ENCODE measurements around the gene SRMS. TPM values are rescaled to one million over a fixed set of nuclear protein-coding genes. Genes with fewer than 3 reads are reported as not detected.

The SRMS gene
- total and polyA plus RNA-seq, 2 donors = 0.05 TPM

DNA sequence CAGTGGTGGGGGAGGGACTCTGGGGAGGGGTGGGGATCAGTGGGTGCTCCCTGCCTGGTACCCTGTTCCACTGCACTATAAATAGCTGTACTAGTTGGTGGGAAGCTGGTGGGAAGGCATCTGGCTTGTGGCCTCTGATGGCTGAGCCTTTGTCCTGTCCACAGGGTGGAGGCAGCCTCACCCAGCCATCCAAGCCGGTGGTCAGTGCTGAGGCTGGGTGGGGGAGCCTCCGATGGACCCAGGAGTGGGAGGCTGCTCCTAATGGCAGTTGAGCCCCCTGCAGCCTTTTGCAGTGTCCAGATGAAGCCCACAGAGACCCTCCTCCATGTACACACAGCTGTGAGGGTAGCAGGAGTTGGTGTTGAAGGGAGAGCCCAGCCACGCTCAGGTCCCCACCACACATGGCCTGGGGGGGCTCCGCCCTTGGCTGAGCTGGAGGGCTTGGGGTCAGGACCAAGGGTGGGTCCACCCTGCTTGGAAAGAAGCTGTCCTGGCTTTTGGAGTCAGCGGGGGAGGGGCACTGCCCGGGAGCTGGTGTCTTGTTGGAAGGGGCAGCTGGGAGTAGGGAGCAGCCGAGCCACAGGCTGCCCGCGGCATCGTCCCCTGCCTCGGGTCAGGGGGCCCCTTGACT, 24.5 kb downstream of the SRMS start:
- Histone ChIP-seq H3K9me3 (ENCODE audit: control insufficient read depth in 2 of 2, insufficient read depth in 1 of 2, low read length in 1 of 2) (peaks cover 2 to 17% of the 10 kb centered on the region in 2 donors), H3K36me3 (ENCODE audit: control insufficient read depth in 2 of 2, insufficient read depth in 2 of 2, low read length in 1 of 2) (peaks cover 3 to 14% of the 10 kb centered on the region in 2 donors), H3K4me3 (ENCODE audit: low read length in 2 of 2) (no peak overlapping the region), H3K27me3 (ENCODE audit: control insufficient read depth in 2 of 2, insufficient read depth in 1 of 2, low read length in 1 of 2) (peaks cover 18 to 23% of the 10 kb centered on the region in 2 donors), H3K27ac (ENCODE audit: low read depth in 1 of 2, low read length in 1 of 2) (no peak overlapping the region), H3K4me1 (ENCODE audit: control insufficient read depth in 2 of 2, insufficient read depth in 2 of 2, low read length in 2 of 2) (peaks cover 14 to 24% of the 10 kb centered on the region in 2 donors)
- WGBS = 93% methylated on average over 11 of the region's 11 CpGs
- DNase-seq (ENCODE audit: low read depth in 6 of 9, low spot score in 9 of 9) = no peak

DNA sequence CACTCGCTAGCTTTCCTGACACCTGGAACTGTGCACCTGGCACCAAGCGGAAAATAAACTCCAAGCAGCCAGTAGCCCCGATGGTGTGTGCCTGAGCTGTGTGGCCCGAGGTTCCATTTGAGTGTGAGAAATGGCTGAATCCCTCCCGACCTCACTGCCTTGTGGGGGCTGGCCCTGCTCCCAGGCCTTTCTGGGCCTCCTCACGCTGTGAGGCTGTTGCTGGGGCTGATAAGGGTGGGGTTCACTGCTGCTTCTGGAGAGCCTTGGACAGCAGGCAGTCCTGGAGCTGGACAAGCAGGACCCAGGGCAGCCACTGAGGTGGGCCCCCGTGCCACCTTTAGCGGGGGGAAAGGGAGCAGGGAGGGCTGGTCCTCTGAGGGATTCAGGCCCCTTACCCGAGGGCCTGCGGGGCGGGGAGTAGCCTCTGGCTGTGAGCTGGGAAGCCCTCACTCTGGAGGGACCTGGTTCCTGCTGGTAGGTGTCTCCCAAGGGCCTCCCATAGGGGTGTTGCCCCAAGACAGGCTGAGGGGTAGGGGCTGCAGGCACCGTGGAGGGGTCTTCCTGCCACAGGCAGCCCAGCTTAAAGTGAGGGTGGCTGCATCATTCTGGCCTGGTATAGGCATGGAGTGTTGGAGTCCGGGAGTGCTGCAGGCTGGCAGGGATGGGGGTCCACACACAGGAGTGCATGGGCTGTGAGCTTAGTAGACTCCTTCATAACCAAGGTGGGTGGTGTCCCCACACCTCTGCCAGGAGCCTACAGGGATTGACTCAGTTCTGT, 25.3 kb downstream of the SRMS start:
- peaks cover 14 to 24% of the 10 kb centered on the region in 2 donors for H3K4me1 ChIP-seq (ENCODE audit: control insufficient read depth in 2 of 2, insufficient read depth in 2 of 2, low read length in 2 of 2)
- WGBS = 90% methylated on average over 13 of the region's 13 CpGs
- H3K4me3 ChIP-seq (ENCODE audit: low read length in 2 of 2) = no peak overlapping the region
- DNase-seq (ENCODE audit: low read depth in 6 of 9, low spot score in 9 of 9) = no peak
- no peak overlapping the region for H3K27ac ChIP-seq (ENCODE audit: low read depth in 1 of 2, low read length in 1 of 2)
- H3K9me3 ChIP-seq (ENCODE audit: control insufficient read depth in 2 of 2, insufficient read depth in 1 of 2, low read length in 1 of 2) = peaks cover 2 to 17% of the 10 kb centered on the region in 2 donors
- H3K36me3 ChIP-seq (ENCODE audit: control insufficient read depth in 2 of 2, insufficient read depth in 2 of 2, low read length in 1 of 2) = peaks cover 3 to 14% of the 10 kb centered on the region in 2 donors
- peaks cover 20 to 30% of the 10 kb centered on the region in 2 donors for H3K27me3 ChIP-seq (ENCODE audit: control insufficient read depth in 2 of 2, insufficient read depth in 1 of 2, low read length in 1 of 2)

DNA sequence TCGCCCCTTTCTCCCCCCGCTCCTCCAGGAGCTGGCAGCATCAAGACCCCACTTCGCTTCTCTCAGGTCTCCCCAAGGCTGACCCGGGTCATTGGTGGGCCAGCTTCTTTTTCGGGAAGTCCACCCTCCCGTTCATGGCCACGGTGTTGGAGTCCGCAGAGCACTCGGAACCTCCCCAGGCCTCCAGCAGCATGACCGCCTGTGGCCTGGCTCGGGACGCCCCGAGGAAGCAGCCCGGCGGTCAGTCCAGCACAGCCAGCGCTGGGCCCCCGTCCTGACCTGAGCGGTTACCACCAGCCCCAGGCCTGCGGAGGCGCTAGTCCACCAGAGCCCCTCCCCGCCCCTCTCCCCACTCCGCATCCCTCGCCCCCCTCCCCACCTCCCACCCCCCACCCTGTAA, 25.9 kb downstream of the SRMS start:
- WGBS = 84% methylated on average over 23 of the region's 23 CpGs
- Histone ChIP-seq H3K36me3 (ENCODE audit: control insufficient read depth in 2 of 2, insufficient read depth in 2 of 2, low read length in 1 of 2) (peaks cover 3 to 14% of the 10 kb centered on the region in 2 donors), H3K27me3 (ENCODE audit: control insufficient read depth in 2 of 2, insufficient read depth in 1 of 2, low read length in 1 of 2) (peaks cover 20 to 35% of the 10 kb centered on the region in 2 donors), H3K4me3 (ENCODE audit: low read length in 2 of 2) (peak overlapping the region; percentile 70 to 95), H3K9me3 (ENCODE audit: control insufficient read depth in 2 of 2, insufficient read depth in 1 of 2, low read length in 1 of 2) (peaks cover 2 to 17% of the 10 kb centered on the region in 2 donors), H3K4me1 (ENCODE audit: control insufficient read depth in 2 of 2, insufficient read depth in 2 of 2, low read length in 2 of 2) (peaks cover 14 to 24% of the 10 kb centered on the region in 2 donors), H3K27ac (ENCODE audit: low read depth in 1 of 2, low read length in 1 of 2) (no peak overlapping the region)
- DNase-seq (ENCODE audit: low read depth in 6 of 9, low spot score in 9 of 9) = no peak

DNA sequence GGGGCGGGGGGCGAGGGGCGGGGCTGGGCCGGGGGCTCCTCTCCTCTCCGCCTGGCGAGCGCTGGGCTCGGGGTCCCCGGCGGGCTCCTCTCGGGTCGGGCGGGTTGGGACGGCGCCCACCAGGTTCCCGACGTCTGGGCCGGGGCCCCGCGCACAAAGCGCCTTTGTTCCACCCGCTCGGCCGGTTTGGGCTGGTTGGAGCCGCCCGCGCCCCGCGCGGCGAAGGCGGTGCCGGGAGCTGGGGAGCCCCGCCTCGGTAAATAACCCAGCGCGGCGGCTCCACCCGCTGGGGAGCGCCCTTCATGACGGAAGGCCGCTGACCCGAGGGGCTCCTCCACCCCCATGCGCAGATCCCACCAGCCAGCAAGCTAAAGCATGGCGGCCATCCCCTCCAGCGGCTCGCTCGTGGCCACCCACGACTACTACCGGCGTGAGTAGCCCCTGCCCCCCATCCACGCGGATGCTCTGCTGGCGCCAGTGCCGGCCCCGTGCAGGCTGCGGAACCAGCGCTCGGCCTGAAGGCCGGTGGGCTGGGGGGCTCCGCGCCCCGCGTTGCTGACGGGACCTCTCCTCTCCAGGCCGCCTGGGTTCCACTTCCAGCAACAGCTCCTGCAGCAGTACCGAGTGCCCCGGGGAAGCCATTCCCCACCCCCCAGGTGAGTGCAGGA, 26.5 kb downstream of the SRMS start:
- peaks cover 3 to 14% of the 10 kb centered on the region in 2 donors for H3K36me3 ChIP-seq (ENCODE audit: control insufficient read depth in 2 of 2, insufficient read depth in 2 of 2, low read length in 1 of 2)
- peak in 8 of 9 donors; percentile 49 to 83 (median 62) for DNase-seq (ENCODE audit: low read depth in 6 of 9, low spot score in 9 of 9)
- peak overlapping the region; percentile 70 to 95 for H3K4me3 ChIP-seq (ENCODE audit: low read length in 2 of 2)
- whole genome bisulfite sequencing = 3% methylated on average over 68 of the region's 68 CpGs
- H3K27me3 ChIP-seq (ENCODE audit: control insufficient read depth in 2 of 2, insufficient read depth in 1 of 2, low read length in 1 of 2) = peaks cover 20 to 35% of the 10 kb centered on the region in 2 donors
- H3K9me3 ChIP-seq (ENCODE audit: control insufficient read depth in 2 of 2, insufficient read depth in 1 of 2, low read length in 1 of 2) = peaks cover 2 to 17% of the 10 kb centered on the region in 2 donors
- H3K4me1 ChIP-seq (ENCODE audit: control insufficient read depth in 2 of 2, insufficient read depth in 2 of 2, low read length in 2 of 2) = peaks cover 14 to 24% of the 10 kb centered on the region in 2 donors
- peak overlapping the region; percentile 17 to 86 for H3K27ac ChIP-seq (ENCODE audit: low read depth in 1 of 2, low read length in 1 of 2)

- peak within 1 kb of the TSS; percentile 17 to 86 for H3K27ac ChIP-seq (ENCODE audit: low read depth in 1 of 2, low read length in 1 of 2)
- DNase-seq (ENCODE audit: low read depth in 6 of 9, low spot score in 9 of 9) = peak in 8 of 9 donors; percentile 59 to 91 (median 79)
- under 1% methylated on average over 64 of the region's 64 CpGs for WGBS
- H3K27me3 ChIP-seq (ENCODE audit: control insufficient read depth in 2 of 2, insufficient read depth in 1 of 2, low read length in 1 of 2) = peaks cover 20 to 35% of the 10 kb centered on the region in 2 donors
- peaks cover 14 to 24% of the 10 kb centered on the region in 2 donors for H3K4me1 ChIP-seq (ENCODE audit: control insufficient read depth in 2 of 2, insufficient read depth in 2 of 2, low read length in 2 of 2)
- H3K9me3 ChIP-seq (ENCODE audit: control insufficient read depth in 2 of 2, insufficient read depth in 1 of 2, low read length in 1 of 2) = peaks cover 2 to 17% of the 10 kb centered on the region in 2 donors
- H3K36me3 ChIP-seq (ENCODE audit: control insufficient read depth in 2 of 2, insufficient read depth in 2 of 2, low read length in 1 of 2) = peaks cover 3 to 14% of the 10 kb centered on the region in 2 donors
- peak within 1 kb of the TSS; percentile 70 to 95 for H3K4me3 ChIP-seq (ENCODE audit: low read length in 2 of 2)
Observed at GRCh38 chr20:63520504-63520933, 27.0 kb downstream of the SRMS start, which contains the start of gene PPDPF. TSS of gene PPDPF (plus strand) at chr20:63520765. CDS start at chr20:63521309, 544 bp downstream.

DNA sequence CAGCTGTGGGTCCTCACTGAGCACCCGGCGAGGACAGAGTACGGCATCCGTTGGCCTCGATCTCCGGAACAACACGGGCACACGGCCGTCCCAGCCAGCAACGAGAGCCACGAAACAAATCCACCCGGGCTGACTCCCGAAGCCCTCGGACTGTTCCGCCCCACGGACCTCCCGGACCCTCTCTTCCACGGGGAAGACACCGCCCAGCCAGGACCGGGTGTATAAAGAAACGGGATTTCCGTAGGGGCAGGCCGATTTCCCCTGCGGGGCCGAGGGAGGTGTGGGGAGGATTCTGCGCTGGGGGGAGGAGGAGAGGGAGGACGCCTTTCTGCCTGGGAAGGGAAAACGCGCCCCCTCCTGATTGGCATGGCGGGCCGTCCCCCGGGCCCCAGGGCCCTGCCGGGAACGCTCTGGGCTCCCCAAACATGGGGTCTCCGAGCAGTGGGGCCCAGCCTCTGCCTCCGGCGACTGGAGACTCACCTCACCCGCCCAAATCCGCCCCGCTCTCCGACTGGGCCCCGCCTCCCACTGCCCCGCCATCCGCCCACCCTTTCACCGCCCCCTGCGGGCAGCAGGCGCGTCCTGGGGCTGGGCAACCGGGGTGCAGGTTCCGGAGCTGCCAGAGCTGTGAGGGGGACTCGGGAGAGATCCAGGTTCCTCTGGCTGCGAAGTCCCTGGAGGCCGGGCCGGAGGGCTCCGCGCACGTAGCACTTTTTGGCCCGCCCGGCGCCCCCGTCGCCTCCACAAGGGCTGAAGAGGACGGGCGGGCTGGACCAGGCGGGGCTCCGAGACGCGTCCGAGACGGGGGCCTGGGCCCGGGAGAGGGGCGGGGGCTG, 27.7 kb downstream of the SRMS start:
- 1% methylated on average over 72 of the region's 72 CpGs for WGBS
- Histone ChIP-seq H3K4me1 (ENCODE audit: control insufficient read depth in 2 of 2, insufficient read depth in 2 of 2, low read length in 2 of 2) (peaks cover 14 to 24% of the 10 kb centered on the region in 2 donors), H3K27me3 (ENCODE audit: control insufficient read depth in 2 of 2, insufficient read depth in 1 of 2, low read length in 1 of 2) (peaks cover 20 to 38% of the 10 kb centered on the region in 2 donors), H3K27ac (ENCODE audit: low read depth in 1 of 2, low read length in 1 of 2) (peak overlapping the region in 1 of 2 donors; percentile 74), H3K9me3 (ENCODE audit: control insufficient read depth in 2 of 2, insufficient read depth in 1 of 2, low read length in 1 of 2) (peaks cover 2 to 17% of the 10 kb centered on the region in 2 donors), H3K36me3 (ENCODE audit: control insufficient read depth in 2 of 2, insufficient read depth in 2 of 2, low read length in 1 of 2) (peaks cover 3 to 14% of the 10 kb centered on the region in 2 donors), H3K4me3 (ENCODE audit: low read length in 2 of 2) (peak overlapping the region; percentile 52 to 95)
- DNase-seq (ENCODE audit: low read depth in 6 of 9, low spot score in 9 of 9) = peak in 2 of 9 donors; percentile 13 to 32

- no peak for DNase-seq (ENCODE audit: low read depth in 6 of 9, low spot score in 9 of 9)
- WGBS = 81% methylated on average over 32 of the region's 32 CpGs
- Histone ChIP-seq H3K36me3 (ENCODE audit: control insufficient read depth in 2 of 2, insufficient read depth in 2 of 2, low read length in 1 of 2) (peaks cover 3 to 14% of the 10 kb centered on the region in 2 donors), H3K27me3 (ENCODE audit: control insufficient read depth in 2 of 2, insufficient read depth in 1 of 2, low read length in 1 of 2) (peaks cover 20 to 38% of the 10 kb centered on the region in 2 donors), H3K9me3 (ENCODE audit: control insufficient read depth in 2 of 2, insufficient read depth in 1 of 2, low read length in 1 of 2) (peaks cover 2 to 17% of the 10 kb centered on the region in 2 donors), H3K27ac (ENCODE audit: low read depth in 1 of 2, low read length in 1 of 2) (no peak overlapping the region), H3K4me1 (ENCODE audit: control insufficient read depth in 2 of 2, insufficient read depth in 2 of 2, low read length in 2 of 2) (peaks cover 14 to 24% of the 10 kb centered on the region in 2 donors), H3K4me3 (ENCODE audit: low read length in 2 of 2) (peak overlapping the region; percentile 52 to 95)
Observed at GRCh38 chr20:63518946-63519667, 28.4 kb downstream of the SRMS start.

Measured in thymus (tissue), 11 donors.